Peyer's patch (tissue), 4 donors: Measurements from ENCODE around the gene RSAD1.

Source experiments
- CTCF ChIP-seq, 6 experiments: fragments of 450-650 bp in 4 of 6; fragments of 200-600 bp in 2 of 6; sonication (generic) in 1 of 6; IDR thresholded peaks; one replicate each; pipeline ENCODE4 v1.5.1; 2017 to 2019; ENCODE audit warnings: antibody characterized with exemption in 6 of 6, mild to moderate bottlenecking in 3 of 6, moderate library complexity in 1 of 6
- POLR2A ChIP-seq, 2 donors: fragments of 450-650 bp; IDR thresholded peaks; one replicate each; pipeline ENCODE4 v1.5.1; 2017; ENCODE audit warnings: antibody characterized with exemption in 2 of 2, mild to moderate bottlenecking in 2 of 2, moderate library complexity in 2 of 2

- TF ChIP-seq CTCF (IDR thresholded peaks at IDR 0.05) (no peak), POLR2A (IDR thresholded peaks at IDR 0.05) (no peak)
Measured at GRCh38 chr17:50480142-50480764, 1.6 kb downstream of the RSAD1 start.
